Retinal pigment epithelial cell (primary cell): ENCODE results near the gene SIL1.
"Not testable (repeated sequence)": the region's sequence is repeated elsewhere in the genome, so short reads cannot be mapped to it uniquely, and the experiment has no call there.

ENCODE experiments used
- DNase-seq: peaks from one replicate; pipeline ENCODE4 v3.0.0-alpha.2; 2010; ENCODE audit warnings: low read depth
- H3K4me3 ChIP-seq: 2 replicates; pipeline ENCODE4 v1.5.1; 2011; ENCODE audit warnings: mild to moderate bottlenecking, low read length, control low read depth, moderate library complexity
- TF ChIP-seq, protein P1 (sequence below): conservative IDR thresholded peaks from 2 replicates; pipeline ENCODE4 v1.5.1; 2011; ENCODE audit warnings: low read depth, low read length, control low read depth, inconsistent platforms

SIL1 gene

DNA sequence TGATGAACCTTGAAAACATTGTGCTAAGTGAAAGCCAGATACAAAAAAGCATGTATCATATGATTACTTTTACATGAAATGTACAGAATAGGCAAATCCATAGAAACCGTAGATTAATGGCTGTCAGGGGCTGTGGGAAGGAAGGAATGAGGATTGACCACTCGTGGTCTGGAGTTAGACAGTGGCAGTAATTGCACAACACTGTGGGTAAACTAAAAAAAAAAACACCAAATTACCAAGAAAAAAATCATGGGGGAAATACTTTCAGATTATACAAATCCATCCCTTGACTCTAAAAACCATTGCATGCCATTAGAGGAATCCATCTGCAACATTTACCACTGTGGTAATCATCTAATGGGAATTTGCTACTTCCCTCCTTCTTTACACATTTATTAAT is 140.0 kb downstream of the SIL1 start:
- DNase-seq = no peak
- TF ChIP-seq, protein P1, sequence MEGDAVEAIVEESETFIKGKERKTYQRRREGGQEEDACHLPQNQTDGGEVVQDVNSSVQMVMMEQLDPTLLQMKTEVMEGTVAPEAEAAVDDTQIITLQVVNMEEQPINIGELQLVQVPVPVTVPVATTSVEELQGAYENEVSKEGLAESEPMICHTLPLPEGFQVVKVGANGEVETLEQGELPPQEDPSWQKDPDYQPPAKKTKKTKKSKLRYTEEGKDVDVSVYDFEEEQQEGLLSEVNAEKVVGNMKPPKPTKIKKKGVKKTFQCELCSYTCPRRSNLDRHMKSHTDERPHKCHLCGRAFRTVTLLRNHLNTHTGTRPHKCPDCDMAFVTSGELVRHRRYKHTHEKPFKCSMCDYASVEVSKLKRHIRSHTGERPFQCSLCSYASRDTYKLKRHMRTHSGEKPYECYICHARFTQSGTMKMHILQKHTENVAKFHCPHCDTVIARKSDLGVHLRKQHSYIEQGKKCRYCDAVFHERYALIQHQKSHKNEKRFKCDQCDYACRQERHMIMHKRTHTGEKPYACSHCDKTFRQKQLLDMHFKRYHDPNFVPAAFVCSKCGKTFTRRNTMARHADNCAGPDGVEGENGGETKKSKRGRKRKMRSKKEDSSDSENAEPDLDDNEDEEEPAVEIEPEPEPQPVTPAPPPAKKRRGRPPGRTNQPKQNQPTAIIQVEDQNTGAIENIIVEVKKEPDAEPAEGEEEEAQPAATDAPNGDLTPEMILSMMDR = no peak
- H3K4me3 ChIP-seq = no peak overlapping the region

DNA sequence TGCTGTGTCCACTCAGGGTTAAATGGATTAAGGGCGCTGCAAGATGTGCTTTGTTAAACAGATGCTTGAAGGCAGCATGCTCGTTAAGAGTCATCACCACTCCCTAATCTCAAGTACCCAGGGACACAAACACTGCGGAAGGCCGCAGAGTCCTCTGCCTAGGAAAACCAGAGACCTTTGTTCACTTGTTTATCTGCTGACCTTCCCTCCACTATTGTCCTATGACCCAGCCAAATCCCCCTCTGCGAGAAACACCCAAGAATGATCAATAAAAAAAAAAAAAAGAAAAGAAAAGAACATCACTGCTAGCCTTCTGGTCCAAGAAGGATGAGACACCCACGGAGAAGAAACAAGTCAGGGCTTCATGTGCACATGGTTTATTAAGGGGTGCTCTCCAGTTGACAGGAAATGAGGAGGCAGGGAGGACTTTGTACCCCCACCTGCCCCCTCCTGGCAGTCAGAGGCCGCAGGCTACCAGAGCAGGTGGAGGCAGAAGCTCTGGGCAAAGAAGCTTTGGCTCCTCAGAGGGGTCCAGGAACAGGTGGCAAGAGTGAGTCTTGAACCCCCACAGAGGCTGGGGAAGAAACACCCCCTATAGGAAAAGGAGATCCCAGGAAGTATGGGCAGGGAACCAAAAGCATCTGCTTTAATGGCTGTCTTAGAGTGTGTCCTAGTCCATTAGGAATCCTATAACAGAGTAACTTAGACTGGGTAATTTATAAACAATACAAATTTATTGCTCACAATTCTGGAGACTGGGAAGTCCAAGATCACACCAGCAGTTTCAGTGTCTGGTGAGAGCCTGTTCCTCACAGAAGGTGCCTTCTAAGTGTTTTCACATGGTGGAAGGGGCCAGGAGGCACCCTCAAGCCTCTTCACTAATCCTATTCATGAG is 140.9 kb downstream of the SIL1 start:
- DNase-seq, H3K4me3 ChIP-seq: not testable (repeated sequence)

DNA sequence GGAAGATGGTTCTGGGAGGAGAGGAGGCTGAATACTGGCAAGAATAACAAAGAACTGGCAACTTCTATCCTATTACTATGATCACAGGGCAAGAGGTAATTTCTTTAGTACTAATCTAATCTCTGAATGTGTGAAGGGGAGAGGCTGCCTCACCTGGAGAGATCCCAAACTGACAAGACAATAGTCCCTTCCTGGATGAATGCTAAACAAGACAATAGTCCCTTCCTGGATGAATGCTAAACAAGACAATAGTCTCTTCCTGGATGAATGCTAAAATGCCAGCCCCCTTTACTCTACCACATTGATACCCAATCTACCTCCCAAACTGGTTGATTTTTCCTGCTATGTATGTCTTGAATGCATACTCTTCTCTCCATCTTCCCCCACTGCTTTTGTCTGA is 145.2 kb downstream of the SIL1 start:
- TF ChIP-seq, protein P1 = no peak
- H3K4me3 ChIP-seq = no peak overlapping the region
- DNase-seq = no peak

DNA sequence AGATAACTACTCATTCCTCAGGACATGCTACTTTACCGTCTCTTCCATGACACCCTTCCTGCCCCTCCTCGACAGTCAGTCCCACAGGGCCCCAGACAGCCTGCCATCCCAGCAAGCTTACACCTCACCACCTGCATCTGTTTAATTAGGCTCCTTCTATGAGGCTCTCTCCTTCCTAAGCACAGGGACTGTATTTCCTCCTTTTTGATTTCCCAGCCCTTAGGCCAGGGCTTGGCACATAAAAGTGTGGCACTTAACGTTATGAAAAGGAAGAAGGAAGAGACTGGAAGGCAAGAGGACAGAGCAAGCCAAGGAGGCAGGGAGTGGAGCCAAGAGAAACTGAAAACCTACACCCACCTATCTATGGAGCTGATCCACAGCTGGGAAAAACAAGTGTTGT is 146.8 kb downstream of the SIL1 start:
- TF ChIP-seq, protein P1 = no peak
- no peak for DNase-seq
- no peak overlapping the region for H3K4me3 ChIP-seq

DNA sequence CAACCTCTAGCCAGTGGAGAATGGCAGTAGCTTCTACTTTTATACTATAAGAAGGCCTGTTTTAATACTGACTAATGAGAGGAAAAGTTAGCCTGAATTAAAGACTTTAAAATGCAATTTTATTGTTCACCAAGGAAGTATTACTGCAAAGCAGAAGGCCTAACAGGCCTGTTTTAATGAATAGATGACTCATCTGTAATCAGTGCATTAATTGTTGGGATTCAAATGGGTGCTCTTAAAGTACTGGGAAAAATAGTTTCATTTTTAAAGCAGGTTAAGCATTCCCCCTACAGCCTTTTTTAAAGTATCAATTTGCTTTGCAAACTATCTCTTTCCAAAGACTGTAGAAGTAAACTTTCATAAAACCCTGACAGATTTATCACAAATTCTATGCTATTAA is 147.7 kb downstream of the SIL1 start:
- TF ChIP-seq, protein P1 = no peak
- H3K4me3 ChIP-seq = no peak overlapping the region
- DNase-seq = no peak

DNA sequence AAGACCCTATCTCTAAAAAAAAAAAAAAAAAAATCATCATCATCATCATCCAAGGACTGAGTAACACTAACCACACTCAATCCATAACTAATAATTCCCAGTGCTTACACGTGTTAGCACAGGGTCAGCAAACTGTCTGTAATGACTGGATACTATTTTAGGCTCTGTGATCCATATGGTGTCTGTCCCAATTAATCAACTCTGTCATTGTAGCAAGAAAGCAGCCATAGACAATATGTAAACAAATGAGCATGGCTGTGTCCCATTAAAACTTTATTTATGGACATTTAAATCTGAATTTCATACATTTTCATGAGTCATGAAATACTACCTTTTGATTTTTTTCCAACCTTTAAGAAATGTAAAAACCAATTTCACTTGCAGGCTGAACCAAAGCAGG is 148.4 kb downstream of the SIL1 start:
- DNase-seq = no peak
- TF ChIP-seq, protein P1 = no peak
- no peak overlapping the region for H3K4me3 ChIP-seq

DNA sequence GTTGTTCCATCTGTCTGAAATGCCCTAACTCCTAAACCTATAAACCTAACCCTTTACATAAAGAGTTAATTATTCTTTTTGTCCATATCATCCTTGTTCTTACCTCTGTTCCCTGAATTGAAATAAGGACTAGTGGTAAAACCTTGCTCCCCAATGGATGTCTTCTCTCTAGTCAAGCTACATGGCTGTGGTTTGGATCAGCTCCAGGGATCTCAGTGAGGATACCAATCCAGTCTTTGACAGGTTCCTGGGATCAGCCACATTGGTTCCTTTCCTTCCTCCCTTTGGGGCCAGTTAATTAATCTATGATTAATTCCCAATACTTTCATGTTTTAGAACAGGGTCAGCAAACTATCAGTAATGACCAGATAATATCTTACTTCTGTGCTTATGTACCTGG is 151.6 kb downstream of the SIL1 start:
- TF ChIP-seq, protein P1 = no peak
- H3K4me3 ChIP-seq = no peak overlapping the region
- no peak for DNase-seq
